T-helper 2 cell treated with Interferon-gamma antibody and Interleukin-4, amounts not matched to agents 100 ng/mL and 5 ng/mL, for 36 hours (primary cell): ENCODE data around the gene CAMSAP1. TPM values are rescaled to one million over a fixed set of nuclear protein-coding genes. Genes with fewer than 3 reads are reported as not detected.
"Not testable (repeated sequence)": the region's sequence is repeated elsewhere in the genome, so short reads cannot be mapped to it uniquely, and the experiment has no call there.

Experiments used
- intact Hi-C: fragments of 100-400 bp; cut with micrococcal nuclease; formaldehyde crosslinking; loops from one replicate; pipeline ENCODE4 v1.15.1; 2023
- total RNA-seq: library from RNA; stranded (reverse); gene quantifications from 2 replicates; pipeline ENCODE4 v1.2.3, GENCODE V29; 2022

Gene CAMSAP1, protein sequence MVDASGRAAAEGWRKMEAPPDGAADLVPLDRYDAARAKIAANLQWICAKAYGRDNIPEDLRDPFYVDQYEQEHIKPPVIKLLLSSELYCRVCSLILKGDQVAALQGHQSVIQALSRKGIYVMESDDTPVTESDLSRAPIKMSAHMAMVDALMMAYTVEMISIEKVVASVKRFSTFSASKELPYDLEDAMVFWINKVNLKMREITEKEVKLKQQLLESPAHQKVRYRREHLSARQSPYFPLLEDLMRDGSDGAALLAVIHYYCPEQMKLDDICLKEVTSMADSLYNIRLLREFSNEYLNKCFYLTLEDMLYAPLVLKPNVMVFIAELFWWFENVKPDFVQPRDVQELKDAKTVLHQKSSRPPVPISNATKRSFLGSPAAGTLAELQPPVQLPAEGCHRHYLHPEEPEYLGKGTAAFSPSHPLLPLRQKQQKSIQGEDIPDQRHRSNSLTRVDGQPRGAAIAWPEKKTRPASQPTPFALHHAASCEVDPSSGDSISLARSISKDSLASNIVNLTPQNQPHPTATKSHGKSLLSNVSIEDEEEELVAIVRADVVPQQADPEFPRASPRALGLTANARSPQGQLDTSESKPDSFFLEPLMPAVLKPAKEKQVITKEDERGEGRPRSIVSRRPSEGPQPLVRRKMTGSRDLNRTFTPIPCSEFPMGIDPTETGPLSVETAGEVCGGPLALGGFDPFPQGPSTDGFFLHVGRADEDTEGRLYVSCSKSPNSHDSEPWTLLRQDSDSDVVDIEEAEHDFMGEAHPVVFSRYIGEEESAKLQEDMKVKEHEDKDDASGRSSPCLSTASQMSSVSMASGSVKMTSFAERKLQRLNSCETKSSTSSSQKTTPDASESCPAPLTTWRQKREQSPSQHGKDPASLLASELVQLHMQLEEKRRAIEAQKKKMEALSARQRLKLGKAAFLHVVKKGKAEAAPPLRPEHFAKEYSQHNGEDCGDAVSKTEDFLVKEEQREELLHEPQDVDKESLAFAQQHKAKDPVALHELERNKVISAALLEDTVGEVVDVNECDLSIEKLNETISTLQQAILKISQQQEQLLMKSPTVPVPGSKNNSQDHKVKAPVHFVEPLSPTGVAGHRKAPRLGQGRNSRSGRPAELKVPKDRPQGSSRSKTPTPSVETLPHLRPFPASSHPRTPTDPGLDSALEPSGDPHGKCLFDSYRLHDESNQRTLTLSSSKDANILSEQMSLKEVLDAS (N-terminal part only)
- 24.7 TPM in 2 replicates for total RNA-seq

DNA sequence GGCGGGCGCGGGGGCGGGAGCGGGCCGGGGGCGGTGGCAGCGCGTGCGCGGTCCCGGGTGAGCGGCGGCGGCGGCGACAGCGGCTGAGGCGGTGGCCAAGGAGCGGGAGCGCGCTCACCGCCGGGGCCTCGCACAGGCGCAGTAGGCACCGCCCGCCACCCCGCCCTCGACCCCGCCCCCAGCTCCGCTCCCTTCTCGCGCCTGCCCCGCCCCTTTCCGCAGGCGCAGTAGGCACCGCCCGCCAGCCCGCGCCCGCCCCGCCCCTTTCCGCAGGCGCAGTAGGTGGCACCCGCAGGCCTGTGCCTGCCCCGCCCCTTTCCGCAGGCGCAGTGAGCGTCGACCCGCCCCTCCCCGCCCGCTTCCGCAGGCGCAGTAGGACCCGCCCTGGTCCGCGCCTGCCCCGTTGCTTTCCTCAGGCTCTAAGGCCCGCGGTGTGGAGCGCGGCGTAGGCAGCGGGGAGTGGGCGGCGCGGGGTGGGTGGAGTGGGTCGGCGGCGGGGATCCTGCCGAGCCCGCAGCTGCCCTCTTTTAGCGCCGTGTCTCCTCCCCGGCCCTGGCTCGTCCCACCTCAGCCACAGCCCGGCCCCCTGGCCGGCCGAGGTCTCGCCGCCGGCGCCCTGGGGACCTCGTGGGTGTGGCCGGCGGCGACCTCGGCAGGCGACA lies at the start of gene CAMSAP1:
TSS of gene CAMSAP1 (minus strand) at position 116 of the 662 bp plus-strand sequence. CDS start 387 bp downstream, outside the sequence.
- intact Hi-C loops = loop anchor here (1.0 to 10.0 kb wide), 4 partner anchors 54 to 455 kb away; partner anchors contain the start of genes DNLZ, QSOX2, TMEM250 and UBAC1

DNA sequence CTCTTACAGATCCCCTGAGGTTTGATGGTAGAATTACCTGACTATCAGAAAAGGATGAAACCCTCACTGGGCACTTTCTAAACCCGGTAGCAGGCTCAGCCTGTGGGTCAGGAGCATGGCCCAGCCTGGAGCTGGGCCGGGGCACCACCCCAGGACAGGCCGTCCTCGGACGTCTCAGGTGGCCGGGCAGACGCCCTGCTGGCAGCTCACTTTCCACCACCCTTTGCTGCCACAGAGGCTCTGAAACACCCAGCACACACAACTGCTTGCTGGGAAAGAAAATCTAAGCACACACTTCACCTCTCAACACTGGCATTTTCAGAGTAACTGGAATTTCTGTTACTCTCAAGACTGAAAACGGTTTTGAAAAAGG lies 49.4 kb upstream of the CAMSAP1 start:
- intact Hi-C loops = no loop called here

DNA sequence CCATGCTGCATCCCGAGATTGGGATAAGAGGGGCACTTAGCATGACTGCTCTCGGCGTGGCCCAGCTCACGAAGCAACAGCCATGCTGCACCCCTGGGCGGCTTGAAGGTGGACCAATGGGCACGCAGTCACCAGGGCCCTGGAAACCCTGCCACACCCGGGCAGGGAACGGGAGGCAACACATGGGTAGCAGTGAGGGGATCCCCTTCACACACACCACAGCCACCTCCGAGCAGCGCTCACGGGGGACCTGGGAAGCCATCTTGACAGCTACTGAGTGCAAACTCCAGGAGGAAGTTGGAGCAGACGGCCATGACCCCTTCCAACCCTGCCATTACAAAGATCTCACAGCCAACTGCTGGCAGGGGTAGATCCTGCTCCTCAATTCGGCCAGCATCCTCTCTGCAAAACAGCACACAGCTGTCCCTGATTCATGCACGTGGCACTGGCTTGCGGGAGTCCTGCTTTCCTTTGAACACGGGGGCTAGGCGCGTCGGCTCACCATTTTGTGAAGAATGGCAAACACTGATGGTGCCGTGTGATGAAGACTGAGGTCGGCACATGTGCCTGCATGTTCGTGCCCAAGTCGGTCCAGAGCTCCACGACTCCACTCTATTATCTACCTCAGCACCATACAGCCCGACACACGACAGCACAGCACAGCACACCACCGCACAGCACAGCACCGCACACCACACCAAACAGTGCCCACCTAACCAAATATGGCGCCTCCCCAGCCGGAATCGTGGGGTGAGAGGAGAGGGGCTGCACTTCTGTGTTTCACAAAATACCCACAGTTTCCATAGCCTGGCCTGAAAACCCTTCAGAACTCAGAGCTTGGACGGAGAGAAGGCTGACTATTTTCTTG lies 48.8 kb upstream of the CAMSAP1 start:
- intact Hi-C loops = no loop called here

DNA sequence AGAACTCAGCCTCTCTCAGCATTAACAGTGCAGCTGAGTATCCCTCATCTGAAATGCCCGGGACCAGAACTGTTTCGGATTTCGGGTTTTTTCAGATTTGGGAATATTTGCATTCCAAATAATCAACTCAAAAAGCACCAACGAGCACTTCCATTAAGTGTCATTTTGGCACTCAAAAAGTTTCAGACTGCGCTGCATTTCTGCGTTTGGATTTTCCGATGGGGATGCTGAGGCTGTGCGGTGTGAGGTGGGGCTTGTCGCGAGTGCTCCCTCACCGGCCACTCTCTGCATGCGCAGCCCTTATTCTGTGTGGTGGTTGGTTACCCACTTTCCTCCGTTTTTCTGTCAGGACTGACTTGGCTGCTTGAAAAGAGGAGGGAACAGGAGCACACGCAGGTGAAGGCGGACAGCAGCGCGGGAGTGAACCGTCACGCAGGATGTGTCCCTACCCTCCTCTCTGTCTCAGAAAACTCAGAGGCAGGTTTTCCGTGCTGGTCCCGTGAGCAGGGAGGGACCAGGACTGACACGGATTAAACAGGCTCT lies 45.4 kb upstream of the CAMSAP1 start:
- intact Hi-C loops = no loop called here

DNA sequence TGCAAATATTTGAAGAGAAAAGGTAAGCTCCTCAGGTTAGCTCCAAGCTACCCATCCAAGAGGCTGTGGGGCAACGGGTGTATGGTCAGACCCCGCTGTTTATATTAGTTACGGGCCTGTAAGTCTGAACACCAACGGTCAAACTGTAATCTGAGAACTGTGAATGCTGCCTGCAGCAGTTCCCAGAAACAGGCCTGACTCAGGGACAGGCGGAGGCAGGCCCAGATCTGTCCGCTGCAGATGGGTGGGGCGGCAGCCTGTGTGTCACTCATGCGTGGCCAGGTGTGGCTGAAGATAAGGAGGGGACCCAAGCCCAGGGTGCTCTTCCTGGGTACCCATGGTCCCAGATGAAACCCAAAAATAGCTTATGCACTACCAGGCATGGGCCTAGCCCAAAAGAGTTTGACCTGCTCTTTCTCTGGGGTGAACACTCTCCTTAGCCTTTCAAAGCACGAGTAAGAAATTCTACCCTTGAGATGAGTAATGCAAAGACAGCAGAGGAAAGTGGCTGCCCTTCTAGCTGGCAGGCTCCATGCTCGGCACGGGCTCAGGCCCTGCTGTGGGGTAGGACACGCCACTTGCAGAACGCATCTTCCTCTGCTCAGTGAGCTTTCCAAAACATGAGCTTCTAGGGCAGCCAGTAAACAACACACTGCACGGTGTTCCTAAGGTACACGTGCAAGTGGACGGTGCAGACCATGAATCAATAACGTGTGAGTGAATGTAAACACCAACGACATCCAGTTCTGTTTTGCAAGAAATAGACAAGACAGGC lies 44.7 kb upstream of the CAMSAP1 start:
- intact Hi-C loops = no loop called here

DNA sequence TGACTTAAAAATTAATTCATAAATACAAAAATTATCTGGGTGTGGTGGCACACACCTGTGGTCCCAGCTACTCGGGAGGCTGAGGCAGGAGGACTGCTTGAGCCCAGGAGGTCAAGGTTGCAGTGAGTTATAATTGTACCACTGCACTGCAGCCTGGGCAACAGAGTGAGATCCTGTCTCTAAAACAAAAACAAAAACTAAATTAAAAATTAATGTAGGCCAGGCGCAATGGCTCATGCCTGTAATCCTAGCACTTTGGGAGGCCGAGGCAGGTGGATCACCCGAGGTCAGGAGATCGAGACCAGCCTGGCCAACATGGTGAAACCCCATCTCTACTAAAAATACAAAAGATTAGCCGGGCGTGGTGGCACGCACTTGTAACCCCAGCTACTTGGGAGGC lies 44.0 kb upstream of the CAMSAP1 start:
- intact Hi-C loops = not testable (repeated sequence)

DNA sequence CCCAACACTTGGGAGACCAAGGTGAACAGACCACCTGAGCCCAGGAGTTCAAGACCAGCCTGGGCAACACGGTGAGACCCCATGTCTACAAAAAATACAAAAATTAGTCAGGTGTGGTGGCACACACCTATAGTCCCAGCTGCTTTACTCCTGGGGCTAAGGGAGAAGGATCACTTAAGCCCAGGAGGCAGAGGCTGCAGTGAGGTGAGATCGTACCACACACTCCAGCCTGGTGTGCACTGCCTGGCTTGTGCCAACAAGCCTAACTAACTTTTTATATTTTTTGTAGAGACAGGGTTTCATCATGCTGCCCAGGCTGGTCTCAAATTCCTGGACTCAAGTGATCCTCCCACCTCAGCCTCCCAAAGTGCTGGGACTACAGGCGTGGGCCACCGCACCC lies 43.5 kb upstream of the CAMSAP1 start:
- intact Hi-C loops = not testable (repeated sequence)

DNA sequence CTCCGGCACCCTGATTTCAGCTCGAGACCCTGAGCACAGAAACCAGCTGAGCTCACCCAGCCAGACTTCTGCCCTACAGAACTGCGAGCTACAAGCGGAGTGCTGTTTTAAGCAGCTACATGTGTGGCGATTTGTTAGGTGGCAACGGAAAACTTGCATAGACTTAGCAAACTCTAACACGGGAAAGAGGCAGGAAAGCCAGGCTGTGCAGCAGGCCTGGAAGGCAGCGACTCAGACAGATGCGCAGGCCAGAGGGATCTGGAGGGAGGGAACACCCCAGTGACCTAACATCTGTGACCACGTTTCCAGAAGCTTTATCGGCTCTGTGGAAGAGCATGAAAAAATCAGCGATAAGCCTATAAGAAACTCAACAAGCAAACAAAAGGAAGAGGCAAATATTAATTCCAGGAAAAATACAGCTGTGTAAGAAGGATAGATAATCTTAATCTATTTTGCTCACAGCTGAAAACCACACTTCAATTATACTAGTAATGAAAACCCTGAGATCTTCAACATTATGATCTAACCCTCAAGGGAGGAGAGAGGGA lies 42.9 kb upstream of the CAMSAP1 start:
- intact Hi-C loops = no loop called here

DNA sequence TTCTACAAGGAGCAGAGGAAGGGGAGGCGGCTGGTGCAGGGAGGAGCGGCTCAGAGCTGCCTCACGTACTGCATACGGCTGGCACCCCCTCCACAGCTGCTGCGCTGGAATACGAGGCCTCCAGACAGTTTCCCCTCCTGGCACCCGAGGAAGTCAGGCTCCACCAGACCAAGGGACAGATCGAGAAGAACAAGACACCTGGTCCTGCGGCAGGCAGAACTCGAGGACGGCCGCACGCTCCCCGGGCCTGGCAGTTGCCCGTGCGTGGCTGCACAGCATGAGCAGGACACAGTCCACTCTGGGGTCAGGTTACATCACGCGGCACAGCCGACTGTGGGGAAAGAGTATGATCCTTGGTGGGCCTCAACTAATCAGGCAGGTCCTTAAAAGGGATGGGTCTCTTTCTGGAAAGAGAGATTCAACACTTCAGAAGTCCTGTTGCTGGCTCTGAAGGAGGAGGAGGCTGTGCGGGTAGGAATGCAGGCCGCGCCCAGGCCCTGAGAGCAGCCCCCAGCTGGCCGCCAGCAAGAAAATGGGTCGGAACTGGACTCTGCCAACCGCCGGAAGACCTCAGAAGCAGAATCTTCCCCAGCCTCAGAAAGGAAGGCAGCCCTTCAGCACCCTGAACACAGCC lies 42.3 kb upstream of the CAMSAP1 start:
- intact Hi-C loops = no loop called here

DNA sequence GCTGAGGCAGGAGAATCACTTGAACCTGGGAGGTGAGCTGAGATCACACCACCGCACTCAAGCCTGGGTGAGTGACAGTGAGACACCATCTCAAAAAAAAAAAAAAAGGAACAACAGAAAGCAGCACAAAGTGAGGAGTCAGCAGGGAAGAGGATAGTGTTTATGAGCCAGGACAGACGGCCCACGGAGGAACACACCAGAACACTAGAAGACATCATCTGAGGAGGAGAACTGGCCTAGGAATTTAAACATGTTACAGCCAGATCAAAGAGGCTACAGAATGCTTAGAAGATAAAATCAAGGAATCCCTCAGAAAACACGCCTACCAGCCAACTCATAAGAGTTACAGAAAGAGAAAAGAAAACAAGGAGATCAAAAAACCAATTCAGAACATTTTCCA lies 41.6 kb upstream of the CAMSAP1 start:
- intact Hi-C loops = no loop called here

DNA sequence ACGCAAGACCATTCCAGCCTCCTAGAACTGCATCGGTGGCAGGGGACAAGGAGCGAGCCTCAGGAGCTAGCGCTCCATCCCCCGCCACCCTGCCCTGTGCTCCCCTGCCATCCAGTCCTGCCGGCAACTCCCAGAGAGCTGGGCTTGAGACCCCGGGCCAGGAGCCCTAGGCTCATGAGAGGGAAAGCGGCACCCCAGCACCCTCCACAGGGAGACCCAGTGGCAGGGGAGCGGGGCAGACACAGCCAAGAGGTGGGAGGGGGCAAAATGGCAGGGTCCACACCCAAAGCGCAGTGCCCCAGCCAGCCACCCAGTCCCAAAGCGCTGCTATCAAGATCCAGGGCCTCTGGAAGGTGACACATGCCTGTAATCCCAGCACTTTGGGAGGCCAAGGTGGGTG lies 41.1 kb upstream of the CAMSAP1 start:
- intact Hi-C loops = no loop called here

DNA sequence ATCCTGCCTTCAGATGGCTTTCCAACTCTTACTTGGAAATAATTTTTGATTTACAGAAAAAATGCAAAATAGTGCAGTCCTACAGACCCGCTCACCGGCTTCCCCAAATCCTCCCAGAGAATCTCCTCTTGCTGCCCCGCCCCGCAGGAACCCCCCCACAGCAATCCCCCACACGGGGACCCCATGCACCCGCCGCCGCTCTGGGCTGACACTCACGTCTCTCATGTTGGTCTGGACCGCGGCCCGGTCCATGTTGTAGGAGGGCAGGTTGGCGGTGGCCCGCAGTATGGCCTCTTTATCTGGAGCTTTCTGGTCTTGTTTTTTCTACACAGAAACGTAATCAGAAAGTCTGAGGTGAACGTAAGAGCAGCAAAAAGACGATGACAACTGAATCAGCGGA lies 40.2 kb upstream of the CAMSAP1 start:
- intact Hi-C loops = no loop called here

DNA sequence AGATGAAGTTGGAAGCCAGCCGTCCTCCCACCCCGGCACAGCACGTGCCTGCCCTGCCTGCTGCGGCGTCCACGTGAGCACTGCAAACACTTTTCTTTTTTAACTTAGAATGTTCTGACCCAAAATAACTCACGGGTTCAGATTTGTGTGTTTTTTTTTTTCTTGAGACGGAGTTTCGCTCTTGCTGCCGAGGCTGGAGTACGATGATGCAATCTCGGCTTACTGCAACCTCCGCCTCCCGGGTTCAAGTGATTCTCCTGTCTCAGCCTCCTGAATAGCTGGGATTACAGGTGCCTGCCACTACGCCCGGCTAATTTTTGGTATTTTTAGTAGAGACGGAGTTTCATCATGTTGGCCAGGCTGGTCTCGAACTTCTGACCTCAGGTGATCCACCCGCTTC lies 39.8 kb upstream of the CAMSAP1 start:
- intact Hi-C loops = not testable (repeated sequence)

DNA sequence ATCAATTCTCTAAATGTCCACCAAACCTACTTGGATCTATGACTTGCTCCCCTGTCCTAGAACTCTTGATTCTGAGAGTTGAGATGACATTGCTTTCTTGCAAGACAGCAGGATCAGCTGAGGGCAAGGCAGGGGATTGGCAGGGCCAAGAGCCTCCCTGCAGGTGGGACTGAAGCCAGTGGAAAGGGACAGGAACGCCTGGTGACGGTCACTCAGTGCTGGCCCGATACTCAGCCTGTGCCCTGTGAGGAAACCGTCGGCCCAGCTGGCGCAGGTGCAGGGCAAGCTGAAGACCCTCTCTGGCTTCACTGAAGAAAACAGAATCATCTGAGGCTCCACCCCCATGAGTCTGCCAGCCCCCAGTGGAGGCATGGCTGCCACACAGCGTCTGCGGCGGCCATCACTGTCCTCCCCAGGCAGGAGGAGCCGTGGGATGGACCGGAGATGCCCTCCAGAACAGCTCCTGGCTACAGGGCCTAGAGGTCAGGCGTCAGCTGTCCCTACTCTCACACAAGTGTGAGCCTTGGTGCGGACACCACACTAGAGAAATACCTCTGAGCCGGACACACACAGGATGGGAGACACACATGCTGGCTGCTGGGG lies 39.1 kb upstream of the CAMSAP1 start:
- intact Hi-C loops = no loop called here

DNA sequence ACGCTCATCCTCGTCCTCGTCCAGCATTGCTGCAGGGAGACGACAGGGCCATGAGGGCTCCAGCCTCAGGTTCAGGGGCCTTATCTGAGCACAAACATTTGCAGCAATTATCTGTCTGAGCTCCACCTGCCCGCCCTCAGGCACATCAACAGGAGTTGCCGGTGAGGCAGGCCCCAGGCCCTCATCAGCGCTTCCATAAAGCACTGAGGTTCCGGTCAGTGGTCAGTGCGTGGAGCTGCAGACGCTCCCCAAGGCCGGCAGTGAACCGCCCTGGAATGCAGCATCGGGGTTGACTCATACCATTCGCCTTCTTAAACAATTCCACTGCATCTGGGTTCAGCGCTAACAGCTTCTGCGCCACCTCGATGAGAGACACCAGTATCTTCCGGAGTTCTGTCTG lies 38.6 kb upstream of the CAMSAP1 start:
- intact Hi-C loops = no loop called here

DNA sequence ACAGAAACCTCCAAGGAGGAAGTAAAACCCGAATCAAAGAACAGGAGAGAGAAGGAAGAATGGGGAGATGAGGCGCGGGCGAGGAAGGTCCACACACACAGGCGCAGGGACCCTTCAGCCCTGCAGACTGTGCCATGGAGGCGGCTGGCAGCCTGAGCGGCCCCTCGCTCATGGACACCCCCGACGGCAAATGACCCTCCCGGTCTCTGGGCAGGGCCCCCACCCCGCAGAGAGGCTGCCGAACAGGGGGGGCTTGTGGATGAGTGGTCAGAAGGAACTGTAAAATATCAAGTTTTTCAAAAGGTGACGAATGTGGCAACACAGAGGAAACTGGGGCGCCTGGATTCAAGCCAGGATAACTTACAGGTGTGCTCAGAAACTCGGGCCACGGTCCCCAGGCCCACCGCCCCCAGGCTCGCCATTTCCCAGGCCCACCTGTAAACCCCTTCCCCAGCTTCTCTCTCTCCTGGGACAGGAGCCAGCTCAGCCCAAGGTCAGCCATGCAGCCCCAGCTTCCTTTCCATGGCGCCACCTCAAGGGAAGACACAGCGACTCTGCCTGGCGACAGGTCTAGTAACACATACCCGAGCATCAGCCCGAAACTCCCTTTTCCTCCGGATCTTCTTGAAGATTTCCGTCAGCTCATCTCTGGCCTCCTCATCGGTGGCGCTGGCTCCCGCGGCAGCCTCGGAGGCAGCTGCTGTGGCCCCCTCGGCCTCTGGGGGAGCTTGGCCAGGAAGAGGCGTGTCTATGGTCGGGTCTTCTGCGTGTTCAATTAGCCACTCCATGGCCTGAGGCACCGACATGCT lies 37.3 kb upstream of the CAMSAP1 start:
- intact Hi-C loops = no loop called here

DNA sequence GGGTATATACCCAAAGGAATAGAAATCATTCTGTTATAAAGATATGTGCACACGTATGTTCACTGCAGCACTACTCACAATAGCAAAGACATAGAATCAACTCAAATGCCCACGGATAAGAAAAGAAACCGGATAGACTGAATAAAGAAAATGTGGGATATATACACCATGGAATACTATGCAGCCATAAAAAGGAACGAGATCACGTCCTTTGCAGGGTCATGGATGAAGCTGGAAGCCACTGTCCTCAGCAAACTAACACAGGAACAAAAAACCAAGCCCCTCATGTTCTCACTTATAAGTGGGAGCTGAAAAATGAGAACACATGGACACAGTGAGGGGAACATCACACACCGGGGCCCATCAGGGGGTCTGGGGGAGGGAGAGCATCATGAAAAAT lies 36.3 kb upstream of the CAMSAP1 start:
- intact Hi-C loops = not testable (repeated sequence)
